ENCODE results near the gene TDP1. TPM values are rescaled to one million over a fixed set of nuclear protein-coding genes. Genes with fewer than 3 reads are reported as not detected.

The TDP1 gene
- total RNA-seq (10 to 100 TPM; 51.9 to 59.8 TPM), total RNA-seq (44.3 to 150 (median 75.4) reads per million in 172 experiments)
- polyA plus RNA-seq (2013, experiment 1 of 2) = 29.6 TPM
- polyA plus RNA-seq (2013, experiment 2 of 2) = 29.9 TPM

- ATAC-seq (ENCODE audit: poor library complexity) (peak; percentile 60), DNase-seq (peak; percentile 91 to 98 (median 97))
- intact Hi-C loops (cut with DNase I, micrococcal nuclease) = loop anchor here (1.0 to 10.0 kb wide), 12 partner anchors 301 to 1391 kb away; partner anchors contain the start of genes FOXN3 (in 2 of the 2), PSMC1 (in 2 of the 2), EML5 (in 1 of the 2) and NRDE2 (in 1 of the 2)
- Histone ChIP-seq H3K9me3 (ENCODE audit: control insufficient read depth in 1 of 2, insufficient read depth in 1 of 2, low read length in 2 of 2) (no peaks in the 10 kb centered on the region), H3K4me3 (ENCODE audit: low read length) (peak within 1 kb of the TSS; percentile 74), H3K27ac (ENCODE audit: low read depth in 1 of 2, low read length in 2 of 2) (peak within 1 kb of the TSS; percentile 97 to 98), H3K36me3 (ENCODE audit: insufficient read depth, low read length) (peaks cover 11% of the 10 kb centered on the region), H3K27me3 (ENCODE audit: control insufficient read depth in 1 of 2, insufficient read depth in 2 of 2, low read length in 2 of 2) (no peaks in the 10 kb centered on the region), H3K4me1 (ENCODE audit: insufficient read depth, low read length) (peaks cover 51% of the 10 kb centered on the region)
- Mint-ChIP-seq H3K27ac (peak within 1 kb of the TSS; percentile 99), H3K9me3 (no peaks in the 10 kb centered on the region), H3K36me3 (ENCODE audit: low read depth) (peaks cover 50% of the 10 kb centered on the region), H3K4me1 (ENCODE audit: low read depth) (peaks cover 56% of the 10 kb centered on the region), H3K4me3 (peak within 1 kb of the TSS; percentile 98), H3K27me3 (no peaks in the 10 kb centered on the region)
- TF ChIP-seq CTCF (IDR thresholded peaks at IDR 0.05) = no peak
- CTCF ChIA-PET = interaction anchor here (2.8 to 3.5 kb wide), 2 partner anchors 17 kb away, joined by 14 to 21 read pairs; no protein-coding TSS in a partner anchor
- POLR2A ChIA-PET = interaction anchor here (0.6 to 2.2 kb wide), 10 partner anchors 8 to 802 kb away, joined by 3 to 16 read pairs (median 5); partner anchors contain the start of gene PSMC1
Observed at GRCh38 chr14:89955745-89956660, at the start of gene TDP1. Gene TDP1 (plus strand): TSS chr14:89955927. CDS start chr14:89963115, 7,188 bp downstream.

- H3K4me3 Mint-ChIP-seq = no peak overlapping the region
- H3K27me3 Mint-ChIP-seq = peaks cover 16% of the 10 kb centered on the region
- H3K27me3 ChIP-seq (ENCODE audit: control insufficient read depth in 1 of 2, insufficient read depth in 2 of 2, low read length in 2 of 2) = peaks cover 0 to 5% of the 10 kb centered on the region in 2 experiments
- DNase-seq (no peak), ATAC-seq (ENCODE audit: poor library complexity) (no peak)
- H3K9me3 ChIP-seq (ENCODE audit: control insufficient read depth in 1 of 2, insufficient read depth in 1 of 2, low read length in 2 of 2) = no peaks in the 10 kb centered on the region
- no peaks in the 10 kb centered on the region for H3K36me3 ChIP-seq (ENCODE audit: insufficient read depth, low read length)
- no peak overlapping the region for H3K27ac Mint-ChIP-seq
- no peaks in the 10 kb centered on the region for H3K4me1 ChIP-seq (ENCODE audit: insufficient read depth, low read length)
- no peaks in the 10 kb centered on the region for H3K9me3 Mint-ChIP-seq
- H3K36me3 Mint-ChIP-seq (ENCODE audit: low read depth) = no peaks in the 10 kb centered on the region
- H3K4me3 ChIP-seq (ENCODE audit: low read length) = no peak overlapping the region
- peaks cover 16% of the 10 kb centered on the region for H3K4me1 Mint-ChIP-seq (ENCODE audit: low read depth)
- CTCF ChIA-PET = no interaction called here
- no peak overlapping the region for H3K27ac ChIP-seq (ENCODE audit: low read depth in 1 of 2, low read length in 2 of 2)
- intact Hi-C loops (cut with DNase I, micrococcal nuclease) = no loop called here
- TF ChIP-seq CTCF (IDR thresholded peaks at IDR 0.05) = no peak
- POLR2A ChIA-PET = no interaction called here
Observed at GRCh38 chr14:89906000-89906399, 49.7 kb upstream of the TDP1 start.

- no peaks in the 10 kb centered on the region for H3K36me3 ChIP-seq (ENCODE audit: insufficient read depth, low read length)
- Mint-ChIP-seq H3K27ac (no peak overlapping the region), H3K27me3 (peaks cover 10% of the 10 kb centered on the region), H3K36me3 (ENCODE audit: low read depth) (no peaks in the 10 kb centered on the region), H3K4me1 (ENCODE audit: low read depth) (peaks cover 16% of the 10 kb centered on the region), H3K9me3 (no peaks in the 10 kb centered on the region), H3K4me3 (no peak overlapping the region)
- H3K9me3 ChIP-seq (ENCODE audit: control insufficient read depth in 1 of 2, insufficient read depth in 1 of 2, low read length in 2 of 2) = no peaks in the 10 kb centered on the region
- no peak for TF ChIP-seq CTCF (IDR thresholded peaks at IDR 0.05)
- ChIA-PET POLR2A (interaction anchor here (0.7 kb wide), 1 partner anchor 1220 kb away, joined by 3 read pairs; no protein-coding TSS in a partner anchor), CTCF (no interaction called here)
- H3K4me3 ChIP-seq (ENCODE audit: low read length) = no peak overlapping the region
- H3K27ac ChIP-seq (ENCODE audit: low read depth in 1 of 2, low read length in 2 of 2) = no peak overlapping the region
- H3K27me3 ChIP-seq (ENCODE audit: control insufficient read depth in 1 of 2, insufficient read depth in 2 of 2, low read length in 2 of 2) = no peaks in the 10 kb centered on the region
- no peak for ATAC-seq (ENCODE audit: poor library complexity)
- no peaks in the 10 kb centered on the region for H3K4me1 ChIP-seq (ENCODE audit: insufficient read depth, low read length)
- intact Hi-C loops (cut with DNase I, micrococcal nuclease) = no loop called here
- DNase-seq = no peak
Observed at GRCh38 chr14:89907655-89908054, 48.1 kb upstream of the TDP1 start.

All from CD4-positive, alpha-beta T cell (primary cell).